SK-N-MC (cell line): ENCODE data around the gene BMF.

ENCODE experiments used
- EZH2 ChIP-seq: fragments of 200-600 bp; sonication (generic); IDR thresholded peaks from one replicate; pipeline ENCODE4 v1.6.1; 2017; ENCODE audit warnings: antibody characterized with exemption
- POLR2AphosphoS5 ChIP-seq: IDR thresholded peaks from 2 replicates; pipeline ENCODE4 v1.6.1; 2012; ENCODE audit warnings: mild to moderate bottlenecking, low read depth, low read length, borderline replicate concordance

GRCh38 chr15:40111888-40112287, 3.2 kb upstream of the BMF start:
- no peak for TF ChIP-seq EZH2
- no peak for TF ChIP-seq POLR2AphosphoS5
